ENCODE results near the gene MBD5.

MBD5 gene

GRCh38 chr2:148207111-148207510, 186.2 kb downstream of the MBD5 start:
- H3K4me3 ChIP-seq (ENCODE audit: severe bottlenecking), result no peak overlapping the region
- H3K4me1 ChIP-seq (ENCODE audit: insufficient read depth, poor library complexity, severe bottlenecking), result no peaks in the 10 kb centered on the region
- DNase-seq (ENCODE audit: low spot score) (no peak), ATAC-seq (ENCODE audit: low read depth) (no peak)
- H3K27me3 ChIP-seq (ENCODE audit: insufficient read depth, poor library complexity, severe bottlenecking), result no peaks in the 10 kb centered on the region
- H3K27ac ChIP-seq (ENCODE audit: poor library complexity, severe bottlenecking), result no peak overlapping the region
- no peaks in the 10 kb centered on the region for H3K36me3 ChIP-seq (ENCODE audit: low read depth)
- no peaks in the 10 kb centered on the region for H3K9me3 ChIP-seq (ENCODE audit: severe bottlenecking)
- TF ChIP-seq CTCF (IDR thresholded peaks at IDR 0.05; ENCODE audit: poor library complexity, severe bottlenecking), result no peak

GRCh38 chr2:148209603-148210002, 188.7 kb downstream of the MBD5 start:
- DNase-seq (ENCODE audit: low spot score) (no peak), ATAC-seq (ENCODE audit: low read depth) (no peak)
- no peaks in the 10 kb centered on the region for H3K27me3 ChIP-seq (ENCODE audit: insufficient read depth, poor library complexity, severe bottlenecking)
- no peaks in the 10 kb centered on the region for H3K36me3 ChIP-seq (ENCODE audit: low read depth)
- H3K4me3 ChIP-seq (ENCODE audit: severe bottlenecking), result no peak overlapping the region
- no peaks in the 10 kb centered on the region for H3K9me3 ChIP-seq (ENCODE audit: severe bottlenecking)
- H3K4me1 ChIP-seq (ENCODE audit: insufficient read depth, poor library complexity, severe bottlenecking), result no peaks in the 10 kb centered on the region
- no peak for TF ChIP-seq CTCF (IDR thresholded peaks at IDR 0.05; ENCODE audit: poor library complexity, severe bottlenecking)
- no peak overlapping the region for H3K27ac ChIP-seq (ENCODE audit: poor library complexity, severe bottlenecking)

- no peak for TF ChIP-seq CTCF (IDR thresholded peaks at IDR 0.05; ENCODE audit: poor library complexity, severe bottlenecking)
- DNase-seq (ENCODE audit: low spot score), result no peak
- peaks cover 2% of the 10 kb centered on the region for H3K9me3 ChIP-seq (ENCODE audit: severe bottlenecking)
- no peak for ATAC-seq (ENCODE audit: low read depth)
- no peak overlapping the region for H3K4me3 ChIP-seq (ENCODE audit: severe bottlenecking)
- no peaks in the 10 kb centered on the region for H3K36me3 ChIP-seq (ENCODE audit: low read depth)
- no peaks in the 10 kb centered on the region for H3K4me1 ChIP-seq (ENCODE audit: insufficient read depth, poor library complexity, severe bottlenecking)
- no peak overlapping the region for H3K27ac ChIP-seq (ENCODE audit: poor library complexity, severe bottlenecking)
- H3K27me3 ChIP-seq (ENCODE audit: insufficient read depth, poor library complexity, severe bottlenecking), result no peaks in the 10 kb centered on the region
Measured at GRCh38 chr2:148218326-148219075, 197.6 kb downstream of the MBD5 start.

GRCh38 chr2:148221166-148221565, 200.3 kb downstream of the MBD5 start:
- H3K9me3 ChIP-seq (ENCODE audit: severe bottlenecking), result peaks cover 2% of the 10 kb centered on the region
- no peak overlapping the region for H3K4me3 ChIP-seq (ENCODE audit: severe bottlenecking)
- H3K4me1 ChIP-seq (ENCODE audit: insufficient read depth, poor library complexity, severe bottlenecking), result no peaks in the 10 kb centered on the region
- no peak for ATAC-seq (ENCODE audit: low read depth)
- no peak for DNase-seq (ENCODE audit: low spot score)
- no peaks in the 10 kb centered on the region for H3K36me3 ChIP-seq (ENCODE audit: low read depth)
- no peaks in the 10 kb centered on the region for H3K27me3 ChIP-seq (ENCODE audit: insufficient read depth, poor library complexity, severe bottlenecking)
- no peak for TF ChIP-seq CTCF (IDR thresholded peaks at IDR 0.05; ENCODE audit: poor library complexity, severe bottlenecking)
- no peak overlapping the region for H3K27ac ChIP-seq (ENCODE audit: poor library complexity, severe bottlenecking)

GRCh38 chr2:148221926-148222325, 201.0 kb downstream of the MBD5 start:
- DNase-seq (ENCODE audit: low spot score) (no peak), ATAC-seq (ENCODE audit: low read depth) (no peak)
- no peaks in the 10 kb centered on the region for H3K4me1 ChIP-seq (ENCODE audit: insufficient read depth, poor library complexity, severe bottlenecking)
- H3K36me3 ChIP-seq (ENCODE audit: low read depth), result no peaks in the 10 kb centered on the region
- H3K27ac ChIP-seq (ENCODE audit: poor library complexity, severe bottlenecking), result no peak overlapping the region
- no peak overlapping the region for H3K4me3 ChIP-seq (ENCODE audit: severe bottlenecking)
- peaks cover 2% of the 10 kb centered on the region for H3K9me3 ChIP-seq (ENCODE audit: severe bottlenecking)
- no peaks in the 10 kb centered on the region for H3K27me3 ChIP-seq (ENCODE audit: insufficient read depth, poor library complexity, severe bottlenecking)
- TF ChIP-seq CTCF (IDR thresholded peaks at IDR 0.05; ENCODE audit: poor library complexity, severe bottlenecking), result no peak

All from RWPE2 (cell line).